CD4-positive, alpha-beta T cell (primary cell): ENCODE data around the gene ZC3H8. TPM values are rescaled to one million over a fixed set of nuclear protein-coding genes. Genes with fewer than 3 reads are reported as not detected.

Experiments used
- ATAC-seq: fragments of 200-7000 bp; cut with Tn5 transposase; one replicate; pipeline ENCODE4 v1.10.0; 2022; ENCODE audit warnings: mild to moderate bottlenecking; ENCODE audit not compliant: poor library complexity
- CTCF ChIA-PET: fragments of 350-600 bp; sonication (Branson Sonifier 250); formaldehyde crosslinking; loops from one replicate; lab custom pipeline; 2021; ENCODE audit warnings: antibody characterized with exemption, inconsistent platforms; lab: Charles Lee
- POLR2A ChIA-PET: fragments of 350-600 bp; sonication (Branson Sonifier 250); formaldehyde crosslinking; loops from one replicate; lab custom pipeline; 2021; ENCODE audit warnings: antibody characterized with exemption, inconsistent platforms; lab: Charles Lee
- DNase-seq, 14 experiments: peaks; one replicate each; pipeline ENCODE4 v3.0.0-alpha.2; 2013 to 2020; ENCODE audit warnings: mixed read lengths in 2 of 14
- H3K27ac ChIP-seq, 2 donors: one replicate each; pipeline versions ENCODE4 v1.5.1 to v1.7.0; 2013; ENCODE audit warnings: low read length in 2 of 2, low read depth in 1 of 2, mild to moderate bottlenecking in 1 of 2
- H3K27me3 ChIP-seq, 2 experiments: 1 replicate in 1 of 2; 2 replicates in 1 of 2; pipeline versions ENCODE4 v1.6.1 to v1.7.0; 2013; ENCODE audit warnings: low read length in 2 of 2, control low read depth in 1 of 2, mild to moderate bottlenecking in 1 of 2, moderate library complexity in 1 of 2; ENCODE audit not compliant: insufficient read depth in 2 of 2, control insufficient read depth in 1 of 2
- H3K36me3 ChIP-seq: one replicate; pipeline ENCODE4 v1.6.1; 2013; ENCODE audit warnings: low read length, control low read depth; ENCODE audit not compliant: insufficient read depth
- H3K4me1 ChIP-seq: one replicate; pipeline ENCODE4 v1.6.1; 2013; ENCODE audit warnings: low read length, control low read depth; ENCODE audit not compliant: insufficient read depth
- H3K4me3 ChIP-seq: one replicate; pipeline ENCODE4 v1.5.1; 2013; ENCODE audit warnings: mild to moderate bottlenecking, low read length, moderate library complexity
- H3K9me3 ChIP-seq, 2 experiments: 1 replicate in 1 of 2; 2 replicates in 1 of 2; pipeline versions ENCODE4 v1.6.1 to v1.7.0; 2013; ENCODE audit warnings: low read length in 2 of 2, mild to moderate bottlenecking in 2 of 2, control low read depth in 1 of 2, moderate library complexity in 1 of 2; ENCODE audit not compliant: control insufficient read depth in 1 of 2, insufficient read depth in 1 of 2
- H3K27ac Mint-ChIP-seq: one replicate; pipeline ENCODE4 v1.8.0; 2020; ENCODE audit warnings: mixed read lengths
- H3K27me3 Mint-ChIP-seq: one replicate; pipeline ENCODE4 v1.8.0; 2021; ENCODE audit warnings: mixed read lengths
- H3K36me3 Mint-ChIP-seq: one replicate; pipeline ENCODE4 v1.8.0; 2021; ENCODE audit warnings: low read depth, mixed read lengths
- H3K4me1 Mint-ChIP-seq: one replicate; pipeline ENCODE4 v1.8.0; 2021; ENCODE audit warnings: low read depth, mixed read lengths
- H3K4me3 Mint-ChIP-seq: one replicate; pipeline ENCODE4 v1.8.0; 2020; ENCODE audit warnings: mild to moderate bottlenecking, mixed read lengths
- H3K9me3 Mint-ChIP-seq: one replicate; pipeline ENCODE4 v1.8.0; 2020; ENCODE audit warnings: mixed read lengths
- CTCF ChIP-seq: fragments of 200-600 bp; IDR thresholded peaks from one replicate; pipeline ENCODE4 v1.8.0; 2022; ENCODE audit warnings: antibody characterized with exemption, mild to moderate bottlenecking
- intact Hi-C, 2 experiments: fragments of 100-400 bp; cut with DNase I in 1 of 2; cut with micrococcal nuclease in 1 of 2; formaldehyde crosslinking; loops; one replicate each; pipeline versions ENCODE4 v1.15.1 to v1.9.0; 2023 to 2025; cut with DNase I, micrococcal nuclease
- total RNA-seq, 174 experiments: library from RNA in 2 of 174; stranded (reverse) in 2 of 174; gene quantifications; one replicate each; pipeline ENCODE4 v1.2.3 and lab custom pipeline; 2021 to 2026

The ZC3H8 gene
- total RNA-seq, 2 experiments from 2014 or later, result 10.2 to 16.2 TPM

DNA sequence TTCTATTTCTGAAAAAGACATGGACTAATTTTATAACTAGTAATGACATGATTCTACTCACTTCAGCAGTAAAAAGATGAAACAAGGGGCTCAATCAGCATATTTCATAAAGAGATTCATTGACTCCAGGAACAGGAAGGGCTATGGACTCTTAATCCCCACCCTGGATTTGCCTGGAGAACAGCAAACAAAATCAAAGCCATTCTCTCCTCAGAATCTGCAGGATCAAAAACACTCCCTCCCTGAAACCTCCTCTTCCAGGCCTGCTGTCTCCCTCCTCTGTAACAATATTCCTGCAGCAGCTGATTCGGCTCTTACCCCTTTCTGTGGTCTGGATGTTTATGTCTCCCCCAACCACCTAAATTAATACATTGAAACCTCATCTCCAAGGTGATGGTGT is 57.0 kb downstream of the ZC3H8 start:
- H3K4me1 ChIP-seq, result peaks cover 23% of the 10 kb centered on the region
- Mint-ChIP-seq H3K4me1 (peaks cover 40% of the 10 kb centered on the region), H3K4me3 (no peak overlapping the region), H3K27ac (no peak overlapping the region), H3K9me3 (no peaks in the 10 kb centered on the region), H3K27me3 (no peaks in the 10 kb centered on the region), H3K36me3 (peaks cover 50% of the 10 kb centered on the region)
- H3K27me3 ChIP-seq, result no peaks in the 10 kb centered on the region
- no peak for DNase-seq
- H3K36me3 ChIP-seq, result peaks cover 8% of the 10 kb centered on the region
- no peak for ATAC-seq
- ChIA-PET POLR2A (interaction anchor here (1.0 kb wide), 1 partner anchor 42 kb away, joined by 4 read pairs; no protein-coding TSS in a partner anchor), CTCF (no interaction called here)
- intact Hi-C loops, result no loop called here
- H3K4me3 ChIP-seq, result no peak overlapping the region
- peaks cover 0 to 3% of the 10 kb centered on the region in 2 experiments for H3K9me3 ChIP-seq
- no peak overlapping the region for H3K27ac ChIP-seq
- no peak for TF ChIP-seq CTCF

GRCh38 chr2:112195950-112196349 is 58.9 kb downstream of the ZC3H8 start:
- peaks cover 55% of the 10 kb centered on the region for H3K4me1 Mint-ChIP-seq
- intact Hi-C loops, result no loop called here
- Histone ChIP-seq H3K4me3 (no peak overlapping the region), H3K4me1 (peaks cover 35% of the 10 kb centered on the region), H3K36me3 (peaks cover 4% of the 10 kb centered on the region), H3K27me3 (no peaks in the 10 kb centered on the region), H3K27ac (no peak overlapping the region), H3K9me3 (no peaks in the 10 kb centered on the region)
- no peaks in the 10 kb centered on the region for H3K9me3 Mint-ChIP-seq
- no peak overlapping the region for H3K4me3 Mint-ChIP-seq
- ChIA-PET POLR2A (no interaction called here), CTCF (no interaction called here)
- ATAC-seq (peak; percentile 67), DNase-seq (no peak)
- no peaks in the 10 kb centered on the region for H3K27me3 Mint-ChIP-seq
- H3K27ac Mint-ChIP-seq, result peak overlapping the region; percentile 54
- peaks cover 41% of the 10 kb centered on the region for H3K36me3 Mint-ChIP-seq
- no peak for TF ChIP-seq CTCF

DNA sequence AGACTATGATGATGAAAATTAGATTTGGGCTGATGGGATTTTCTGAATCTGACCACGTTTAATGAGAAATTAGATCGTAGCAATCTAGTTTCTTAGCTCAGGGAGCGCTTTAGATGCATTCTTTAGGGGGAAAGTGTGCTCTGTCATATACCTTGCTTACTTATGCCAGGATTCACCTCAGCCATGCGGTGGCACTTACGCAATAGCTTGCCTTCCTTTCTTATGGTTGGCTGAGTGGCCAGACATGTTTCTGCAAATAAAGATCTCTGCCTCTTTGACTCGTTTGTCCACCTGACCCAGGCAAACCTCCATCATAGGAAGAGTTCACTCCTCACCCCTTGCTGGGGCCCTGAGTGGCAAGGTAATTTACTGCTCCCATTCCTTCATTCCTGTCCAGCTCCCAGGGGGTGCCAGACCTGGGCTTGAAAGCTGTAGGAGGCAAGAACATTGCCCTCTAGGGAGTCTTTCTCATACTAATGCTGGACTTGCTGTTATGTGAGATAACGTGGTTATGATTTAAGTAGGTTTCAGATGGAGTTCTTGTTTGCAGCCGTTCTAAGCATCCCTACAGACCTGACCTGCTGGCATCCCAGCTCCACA is 59.6 kb downstream of the ZC3H8 start:
- peaks cover 38% of the 10 kb centered on the region for H3K4me1 ChIP-seq
- H3K27ac ChIP-seq, result no peak overlapping the region
- H3K27me3 ChIP-seq, result no peaks in the 10 kb centered on the region
- no peaks in the 10 kb centered on the region for H3K9me3 ChIP-seq
- no peak for TF ChIP-seq CTCF
- CTCF ChIA-PET, result no interaction called here
- intact Hi-C loops, result no loop called here
- DNase-seq (no peak), ATAC-seq (no peak)
- Mint-ChIP-seq H3K9me3 (no peaks in the 10 kb centered on the region), H3K4me1 (peaks cover 57% of the 10 kb centered on the region), H3K4me3 (no peak overlapping the region), H3K36me3 (peaks cover 37% of the 10 kb centered on the region), H3K27me3 (no peaks in the 10 kb centered on the region), H3K27ac (peak overlapping the region; percentile 54)
- peaks cover 4% of the 10 kb centered on the region for H3K36me3 ChIP-seq
- POLR2A ChIA-PET, result interaction anchor here (0.9 to 1.5 kb wide), 2 partner anchors 13 to 60 kb away, joined by 5 to 7 read pairs; partner anchors contain the start of gene ZC3H8
- H3K4me3 ChIP-seq, result no peak overlapping the region
